Loucy (cell line): ENCODE results near the gene LEPROT.
"Not testable (repeated sequence)": the region's sequence is repeated elsewhere in the genome, so short reads cannot be mapped to it uniquely, and the experiment has no call there.

Source experiments
- H2AFZ ChIP-seq: fragments of 200-600 bp; sonication (generic); 2 replicates; pipeline ENCODE4 v1.6.0; 2016; ENCODE audit warnings: antibody characterized with exemption, mild to moderate bottlenecking, low read length, moderate library complexity
- H3F3A ChIP-seq: fragments of 200-600 bp; 2 replicates; pipeline ENCODE4 v1.6.0; 2016; ENCODE audit warnings: antibody characterized with exemption, low read depth, mild to moderate bottlenecking
- H3K27me3 ChIP-seq: fragments of 200-600 bp; sonication (generic); 2 replicates; pipeline ENCODE4 v1.6.1; 2014; ENCODE audit warnings: low read length, mild to moderate bottlenecking; ENCODE audit not compliant: insufficient read depth, poor library complexity, severe bottlenecking
- H3K36me3 ChIP-seq: fragments of 200-600 bp; sonication (generic); 2 replicates; pipeline ENCODE4 v1.6.1; 2016; ENCODE audit warnings: low read length; ENCODE audit not compliant: insufficient read depth
- H3K4me1 ChIP-seq: fragments of 200-600 bp; sonication (generic); 2 replicates; pipeline ENCODE4 v1.5.1; 2014; ENCODE audit warnings: low read length, mild to moderate bottlenecking; ENCODE audit not compliant: insufficient read depth, poor library complexity, severe bottlenecking
- H3K4me2 ChIP-seq: fragments of 200-600 bp; sonication (generic); 2 replicates; pipeline ENCODE4 v1.6.0; 2014; ENCODE audit warnings: antibody characterized with exemption, low read length, low read depth, mild to moderate bottlenecking; ENCODE audit not compliant: poor library complexity, severe bottlenecking
- H3K4me3 ChIP-seq: fragments of 200-600 bp; sonication (generic); 2 replicates; pipeline ENCODE4 v1.5.1; 2014; ENCODE audit warnings: low read length, mild to moderate bottlenecking, mixed read lengths; ENCODE audit not compliant: poor library complexity, severe bottlenecking
- H3K79me2 ChIP-seq: fragments of 200-600 bp; sonication (generic); 2 replicates; pipeline ENCODE4 v1.6.1; 2014; ENCODE audit warnings: low read length; ENCODE audit not compliant: insufficient read depth
- H3K9ac ChIP-seq: fragments of 200-600 bp; sonication (generic); 2 replicates; pipeline ENCODE4 v1.6.0; 2014; ENCODE audit warnings: mild to moderate bottlenecking, low read depth, low read length, moderate library complexity; ENCODE audit not compliant: poor library complexity, severe bottlenecking
- H3K9me2 ChIP-seq: fragments of 200-600 bp; sonication (generic); replicated peaks from 2 replicates; pipeline ENCODE4 v1.6.1; 2016; ENCODE audit warnings: low read depth, low read length, mixed read lengths
- H3K9me3 ChIP-seq: fragments of 200-600 bp; sonication (generic); 2 replicates; pipeline ENCODE4 v1.6.1; 2014; ENCODE audit warnings: mild to moderate bottlenecking, antibody characterized with exemption, low read length, low read depth; ENCODE audit not compliant: insufficient read depth
- H4K20me1 ChIP-seq: fragments of 200-600 bp; sonication (generic); 2 replicates; pipeline ENCODE4 v1.6.0; 2014; ENCODE audit warnings: antibody characterized with exemption, low read length, mild to moderate bottlenecking; ENCODE audit not compliant: insufficient read depth, poor library complexity, severe bottlenecking
- CTCF ChIP-seq: fragments of 200-600 bp; sonication (generic); conservative IDR thresholded peaks from 2 replicates; pipeline ENCODE4 v1.5.1; 2014; ENCODE audit warnings: mild to moderate bottlenecking, antibody characterized with exemption, low read length
- EZH2phosphoT487 ChIP-seq: fragments of 200-600 bp; IDR thresholded peaks from 2 replicates; pipeline ENCODE4 v1.6.1; 2018; ENCODE audit warnings: antibody characterized with exemption, mild to moderate bottlenecking, moderate library complexity, borderline replicate concordance

The LEPROT gene

GRCh38 chr1:65377496-65378246, 42.8 kb upstream of the LEPROT start:
- no peak for TF ChIP-seq EZH2phosphoT487
- TF ChIP-seq CTCF = no peak
- Histone ChIP-seq H3K36me3 (no peaks in the 10 kb centered on the region), H3K9me2 (no peaks in the 10 kb centered on the region), H3K79me2 (no peaks in the 10 kb centered on the region), H4K20me1 (no peaks in the 10 kb centered on the region), H2AFZ (no peak overlapping the region), H3K9me3 (no peaks in the 10 kb centered on the region), H3K4me3 (no peak overlapping the region), H3K9ac (no peak overlapping the region), H3K27me3 (no peaks in the 10 kb centered on the region), H3K4me2 (no peak overlapping the region), H3K4me1 (peaks cover 3% of the 10 kb centered on the region), H3F3A (no peaks in the 10 kb centered on the region)

GRCh38 chr1:65378247-65378946, 42.1 kb upstream of the LEPROT start:
- TF ChIP-seq EZH2phosphoT487 (no peak), CTCF (no peak)
- Histone ChIP-seq H3K4me1 (peaks cover 3% of the 10 kb centered on the region), H3K9me3 (no peaks in the 10 kb centered on the region), H3K79me2 (no peaks in the 10 kb centered on the region), H3K4me2 (no peak overlapping the region), H2AFZ (no peak overlapping the region), H3K9me2 (no peaks in the 10 kb centered on the region), H3K36me3 (no peaks in the 10 kb centered on the region), H3F3A (no peaks in the 10 kb centered on the region), H3K27me3 (no peaks in the 10 kb centered on the region), H3K4me3 (no peak overlapping the region), H3K9ac (no peak overlapping the region), H4K20me1 (no peaks in the 10 kb centered on the region)

- H3K79me2 ChIP-seq = not testable (repeated sequence)
These were observed 36.0 kb upstream of the LEPROT start for GRCh38 chr1:65384426-65384825.

More at GRCh38 chr1:65384426-65384825, 36.0 kb upstream of the LEPROT start:
- H3K9me3 ChIP-seq, H3K9ac ChIP-seq, H2AFZ ChIP-seq, H3F3A ChIP-seq, H4K20me1 ChIP-seq, H3K27me3 ChIP-seq, H3K4me1 ChIP-seq, H3K4me2 ChIP-seq, H3K4me3 ChIP-seq, H3K9me2 ChIP-seq: not testable (repeated sequence)
- peaks cover 17% of the 10 kb centered on the region; the same call in 1 of the 2 replicates for H3K36me3 ChIP-seq
